ENCODE results near the gene SLC26A8. TPM values are rescaled to one million over a fixed set of nuclear protein-coding genes. Genes with fewer than 3 reads are reported as not detected.

Gene SLC26A8
- total RNA-seq, 1 donor from 2014 or later, result not detected

DNA sequence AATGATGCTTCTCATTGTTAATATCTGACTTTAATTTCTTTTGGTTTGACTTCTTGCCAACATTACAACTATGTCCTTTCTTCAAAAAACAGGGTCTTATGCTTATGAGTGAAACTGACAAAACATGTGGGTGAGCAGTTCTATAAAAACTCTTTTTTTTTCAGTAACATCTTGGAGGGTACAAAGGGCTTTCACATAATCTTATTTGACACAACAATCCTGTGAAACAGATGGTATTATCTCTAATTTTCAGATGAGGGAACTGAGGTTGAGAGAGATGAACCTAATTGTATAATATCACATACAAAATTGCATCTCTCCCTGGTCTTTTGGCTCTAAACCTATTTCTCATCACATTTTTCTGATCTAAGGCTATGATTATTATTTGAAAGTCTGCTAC lies 41.5 kb upstream of the SLC26A8 start:
- TF ChIP-seq, protein P1, sequence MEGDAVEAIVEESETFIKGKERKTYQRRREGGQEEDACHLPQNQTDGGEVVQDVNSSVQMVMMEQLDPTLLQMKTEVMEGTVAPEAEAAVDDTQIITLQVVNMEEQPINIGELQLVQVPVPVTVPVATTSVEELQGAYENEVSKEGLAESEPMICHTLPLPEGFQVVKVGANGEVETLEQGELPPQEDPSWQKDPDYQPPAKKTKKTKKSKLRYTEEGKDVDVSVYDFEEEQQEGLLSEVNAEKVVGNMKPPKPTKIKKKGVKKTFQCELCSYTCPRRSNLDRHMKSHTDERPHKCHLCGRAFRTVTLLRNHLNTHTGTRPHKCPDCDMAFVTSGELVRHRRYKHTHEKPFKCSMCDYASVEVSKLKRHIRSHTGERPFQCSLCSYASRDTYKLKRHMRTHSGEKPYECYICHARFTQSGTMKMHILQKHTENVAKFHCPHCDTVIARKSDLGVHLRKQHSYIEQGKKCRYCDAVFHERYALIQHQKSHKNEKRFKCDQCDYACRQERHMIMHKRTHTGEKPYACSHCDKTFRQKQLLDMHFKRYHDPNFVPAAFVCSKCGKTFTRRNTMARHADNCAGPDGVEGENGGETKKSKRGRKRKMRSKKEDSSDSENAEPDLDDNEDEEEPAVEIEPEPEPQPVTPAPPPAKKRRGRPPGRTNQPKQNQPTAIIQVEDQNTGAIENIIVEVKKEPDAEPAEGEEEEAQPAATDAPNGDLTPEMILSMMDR (IDR thresholded peaks at IDR 0.05), result no peak
- no peak for TF ChIP-seq POLR2A (IDR thresholded peaks at IDR 0.05)
- no peak for TF ChIP-seq POLR2AphosphoS5 (IDR thresholded peaks at IDR 0.05; ENCODE audit: insufficient read depth in 1 of 2, low read depth in 1 of 2)
- Histone ChIP-seq H3K9me3 (no peaks in the 10 kb centered on the region), H3K27me3 (no peaks in the 10 kb centered on the region), H3K36me3 (no peaks in the 10 kb centered on the region), H3K27ac (no peak overlapping the region), H3K4me3 (no peak overlapping the region), H3K4me1 (peaks cover 75% of the 10 kb centered on the region)
- no peak for DNase-seq (ENCODE audit: extremely low spot score in 2 of 2)
- intact Hi-C loops (cut with DNase I), result no loop called here

- no peak for DNase-seq (ENCODE audit: extremely low spot score in 2 of 2)
- Histone ChIP-seq H3K36me3 (peaks cover 0 to 5% of the 10 kb centered on the region in 2 donors), H3K27ac (no peak overlapping the region), H3K4me3 (no peak overlapping the region), H3K9me3 (no peaks in the 10 kb centered on the region), H3K27me3 (no peaks in the 10 kb centered on the region), H3K4me1 (peaks cover 69% of the 10 kb centered on the region)
- TF ChIP-seq POLR2AphosphoS5 (IDR thresholded peaks at IDR 0.05; ENCODE audit: insufficient read depth in 1 of 2, low read depth in 1 of 2) (no peak), POLR2A (IDR thresholded peaks at IDR 0.05) (no peak)
- TF ChIP-seq, protein P1 (IDR thresholded peaks at IDR 0.05), result no peak
- intact Hi-C loops (cut with DNase I), result no loop called here
These were observed 40.4 kb upstream of the SLC26A8 start for GRCh38 chr6:36064770-36065396.

DNA sequence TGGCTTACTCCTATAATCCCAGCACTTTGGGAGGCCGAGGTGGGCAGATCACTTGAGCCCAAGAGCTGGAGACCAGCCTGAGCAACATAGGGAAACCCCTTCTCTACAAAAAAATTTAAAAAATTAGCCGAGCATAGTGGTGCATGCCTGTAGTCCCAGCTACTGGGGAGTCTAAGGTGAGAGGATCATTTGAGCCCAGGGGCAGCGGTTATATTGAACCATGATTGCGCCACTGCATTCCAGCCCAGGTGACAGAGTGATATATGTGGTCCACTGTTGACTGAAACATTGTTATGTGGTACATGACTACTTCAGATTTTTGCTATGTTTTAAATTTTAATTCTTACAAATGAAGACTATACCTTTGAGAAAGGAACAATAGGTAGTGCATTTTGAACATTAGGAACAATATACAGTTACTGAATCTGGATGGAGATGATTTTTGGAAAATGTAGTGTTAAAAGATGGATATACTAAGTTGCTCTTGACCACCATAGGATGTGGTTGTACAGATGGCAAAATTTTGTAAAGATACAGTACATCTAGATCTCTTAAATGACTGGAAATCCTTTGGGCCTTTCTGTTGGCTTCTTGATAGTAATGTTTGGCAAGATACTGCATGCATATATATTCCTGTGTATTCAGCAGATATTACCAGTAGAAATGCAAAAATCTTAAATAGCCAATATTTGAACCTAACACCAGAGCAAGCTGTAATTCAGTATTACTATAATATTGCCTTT lies 39.0 kb upstream of the SLC26A8 start:
- no peak overlapping the region for H3K27ac ChIP-seq
- no peak overlapping the region for H3K4me3 ChIP-seq
- no peaks in the 10 kb centered on the region for H3K27me3 ChIP-seq
- no peaks in the 10 kb centered on the region for H3K9me3 ChIP-seq
- peaks cover 55% of the 10 kb centered on the region for H3K4me1 ChIP-seq
- no peak for DNase-seq (ENCODE audit: extremely low spot score in 2 of 2)
- intact Hi-C loops (cut with DNase I), result no loop called here
- TF ChIP-seq, protein P1 (IDR thresholded peaks at IDR 0.05), result no peak
- TF ChIP-seq POLR2A (IDR thresholded peaks at IDR 0.05), result no peak
- no peak for TF ChIP-seq POLR2AphosphoS5 (IDR thresholded peaks at IDR 0.05; ENCODE audit: insufficient read depth in 1 of 2, low read depth in 1 of 2)
- peaks cover 0 to 14% of the 10 kb centered on the region in 2 donors for H3K36me3 ChIP-seq

- Histone ChIP-seq H3K4me3 (no peak overlapping the region), H3K4me1 (peaks cover 42% of the 10 kb centered on the region), H3K9me3 (no peaks in the 10 kb centered on the region), H3K27me3 (no peaks in the 10 kb centered on the region), H3K27ac (no peak overlapping the region), H3K36me3 (peaks cover 0 to 14% of the 10 kb centered on the region in 2 donors)
- intact Hi-C loops (cut with DNase I), result no loop called here
- TF ChIP-seq, protein P1 (IDR thresholded peaks at IDR 0.05), result no peak
- no peak for TF ChIP-seq POLR2AphosphoS5 (IDR thresholded peaks at IDR 0.05; ENCODE audit: insufficient read depth in 1 of 2, low read depth in 1 of 2)
- no peak for TF ChIP-seq POLR2A (IDR thresholded peaks at IDR 0.05)
- no peak for DNase-seq (ENCODE audit: extremely low spot score in 2 of 2)
These were observed 37.8 kb upstream of the SLC26A8 start for GRCh38 chr6:36062247-36062646.

- peaks cover 34% of the 10 kb centered on the region for H3K4me1 ChIP-seq
- intact Hi-C loops (cut with DNase I), result no loop called here
- H3K27ac ChIP-seq, result no peak overlapping the region
- no peaks in the 10 kb centered on the region for H3K9me3 ChIP-seq
- TF ChIP-seq POLR2A (IDR thresholded peaks at IDR 0.05) (no peak), POLR2AphosphoS5 (IDR thresholded peaks at IDR 0.05; ENCODE audit: insufficient read depth in 1 of 2, low read depth in 1 of 2) (no peak)
- TF ChIP-seq, protein P1 (IDR thresholded peaks at IDR 0.05), result no peak
- no peak overlapping the region for H3K4me3 ChIP-seq
- peaks cover 0 to 14% of the 10 kb centered on the region in 2 donors for H3K36me3 ChIP-seq
- no peaks in the 10 kb centered on the region for H3K27me3 ChIP-seq
- no peak for DNase-seq (ENCODE audit: extremely low spot score in 2 of 2)
These were observed 36.8 kb upstream of the SLC26A8 start for GRCh38 chr6:36061236-36061635.

Measured in vagina (tissue), 2 donors.